HEK293 (cell line): Measurements from ENCODE around the gene MAPT.

ENCODE experiments used
- CTCF ChIA-PET: fragments of 350-600 bp; formaldehyde crosslinking; extraction: SDS; loops from one replicate; lab custom pipeline; 2021; ENCODE audit warnings: antibody characterized with exemption; lab: Yijun Ruan, JAX
- POLR2A ChIA-PET: fragments of 300-600 bp; formaldehyde crosslinking; extraction: SDS; loops from one replicate; lab custom pipeline; 2020; ENCODE audit warnings: antibody characterized with exemption, inconsistent platforms; lab: Yijun Ruan, JAX
- H3K27ac ChIP-seq: fragments of 200-500 bp; sonication (Bioruptor generic); 2 replicates; pipeline ENCODE4 v1.5.1; 2014; ENCODE audit warnings: low read depth, low read length, control low read depth, inconsistent platforms; ENCODE audit errors: extremely low read depth
- H3K36me3 ChIP-seq, 2 experiments: fragments of 200-500 bp in 1 of 2; sonication (Bioruptor generic) in 1 of 2; 1 replicate in 1 of 2; 2 replicates in 1 of 2; pipeline ENCODE4 v1.5.1; 2014 to 2017; ENCODE audit warnings: inconsistent platforms in 2 of 2, low read length in 2 of 2; ENCODE audit not compliant: control insufficient read depth in 2 of 2, insufficient read depth in 1 of 2
- H3K4me1 ChIP-seq: fragments of 200-500 bp; sonication (Bioruptor generic); 2 replicates; pipeline ENCODE4 v1.5.1; 2014; ENCODE audit warnings: mild to moderate bottlenecking, low read length, inconsistent platforms; ENCODE audit not compliant: control insufficient read depth, insufficient read depth
- H3K4me3 ChIP-seq: 2 replicates; pipeline ENCODE4 v1.5.1; 2011; ENCODE audit warnings: low read depth, mild to moderate bottlenecking, control low read depth, low read length, moderate library complexity
- H3K9me3 ChIP-seq: fragments of 200-500 bp; sonication (Bioruptor generic); 2 replicates; pipeline ENCODE4 v1.5.1; 2014; ENCODE audit warnings: low read depth, low read length, inconsistent platforms; ENCODE audit not compliant: control insufficient read depth, insufficient read depth
- IKZF3 ChIP-seq: fragments of 450-650 bp; IDR thresholded peaks from 2 replicates; pipeline ENCODE4 v1.5.0; 2018; ENCODE audit warnings: missing biosample characterization, mild to moderate bottlenecking, missing genetic modification characterization, moderate library complexity
- KLF17 ChIP-seq: fragments of 450-650 bp; formaldehyde crosslinking; IDR thresholded peaks from 2 replicates; pipeline ENCODE4 v1.5.1; 2016; ENCODE audit warnings: missing biosample characterization, missing genetic modification characterization
- MEIS1 ChIP-seq: sonication (generic); formaldehyde crosslinking; IDR thresholded peaks from 2 replicates; pipeline ENCODE4 v1.8.1; 2022; ENCODE audit warnings: missing genetic modification reagents, mild to moderate bottlenecking, borderline replicate concordance
- WT1 ChIP-seq: fragments of 450-650 bp; formaldehyde crosslinking; IDR thresholded peaks from 2 replicates; pipeline ENCODE4 v1.5.1; 2016; ENCODE audit warnings: missing biosample characterization, missing genetic modification characterization
- ZBTB10 ChIP-seq: fragments of 450-650 bp; formaldehyde crosslinking; IDR thresholded peaks from 2 replicates; pipeline ENCODE4 v1.5.1; 2016; ENCODE audit warnings: missing biosample characterization, missing genetic modification characterization
- ZBTB20 ChIP-seq: fragments of 450-650 bp; formaldehyde crosslinking; IDR thresholded peaks from 2 replicates; pipeline ENCODE4 v1.5.1; 2016; ENCODE audit warnings: missing biosample characterization, missing genetic modification characterization
- ZFHX2 ChIP-seq: fragments of 450-650 bp; formaldehyde crosslinking; conservative IDR thresholded peaks from 2 replicates; pipeline ENCODE4 v1.5.1; 2016; ENCODE audit warnings: missing biosample characterization, missing genetic modification characterization
- ZIC2 ChIP-seq: fragments of 450-650 bp; formaldehyde crosslinking; IDR thresholded peaks from 2 replicates; pipeline ENCODE4 v1.5.1; 2016; ENCODE audit warnings: missing biosample characterization, missing genetic modification characterization
- ZNF366 ChIP-seq: fragments of 450-650 bp; formaldehyde crosslinking; conservative IDR thresholded peaks from 2 replicates; pipeline ENCODE4 v1.5.1; 2016; ENCODE audit warnings: missing biosample characterization, missing genetic modification characterization
- ZNF391 ChIP-seq: fragments of 450-650 bp; formaldehyde crosslinking; IDR thresholded peaks from 2 replicates; pipeline ENCODE4 v1.5.1; 2016; ENCODE audit warnings: low read depth, missing biosample characterization, missing genetic modification characterization, borderline replicate concordance
- ZNF513 ChIP-seq: fragments of 450-650 bp; IDR thresholded peaks from 2 replicates; pipeline ENCODE4 v1.5.1; 2018; ENCODE audit warnings: missing biosample characterization, missing genetic modification characterization
- ZNF600 ChIP-seq: fragments of 450-650 bp; formaldehyde crosslinking; IDR thresholded peaks from 2 replicates; pipeline ENCODE4 v1.5.1; 2016; ENCODE audit warnings: missing biosample characterization, missing genetic modification characterization
- ZNF626 ChIP-seq: fragments of 450-650 bp; sonication (Bioruptor Pico); formaldehyde crosslinking; IDR thresholded peaks from 2 replicates; pipeline ENCODE4 v1.5.1; 2018; ENCODE audit warnings: missing biosample characterization, missing genetic modification characterization, inconsistent platforms
- ZNF664 ChIP-seq: fragments of 450-650 bp; formaldehyde crosslinking; IDR thresholded peaks from 2 replicates; pipeline ENCODE4 v1.5.1; 2016; ENCODE audit warnings: missing biosample characterization, missing genetic modification characterization
- ZNF677 ChIP-seq: fragments of 450-650 bp; IDR thresholded peaks from 2 replicates; pipeline ENCODE4 v1.5.0; 2018; ENCODE audit warnings: missing biosample characterization, mild to moderate bottlenecking, missing genetic modification characterization, moderate library complexity
- ZNF704 ChIP-seq: fragments of 450-650 bp; formaldehyde crosslinking; IDR thresholded peaks from 2 replicates; pipeline ENCODE4 v1.5.1; 2016; ENCODE audit warnings: missing biosample characterization, missing genetic modification characterization
- ZNF830 ChIP-seq: fragments of 450-650 bp; IDR thresholded peaks from 2 replicates; pipeline ENCODE4 v1.5.0; 2018; ENCODE audit warnings: missing biosample characterization, missing genetic modification characterization, low read depth, mild to moderate bottlenecking, moderate library complexity

MAPT gene

GRCh38 chr17:46038937-46039336 is 144.6 kb downstream of the MAPT start:
- no peaks in the 10 kb centered on the region for H3K9me3 ChIP-seq
- CTCF ChIA-PET, result interaction anchor here (0.6 to 1.1 kb wide), 2 partner anchors 33 to 172 kb away, joined by 3 to 5 read pairs; no protein-coding TSS in a partner anchor
- POLR2A ChIA-PET, result interaction anchor here (0.5 kb wide), 1 partner anchor 37 kb away, joined by 3 read pairs; no protein-coding TSS in a partner anchor

GRCh38 chr17:46039592-46040186 is 145.3 kb downstream of the MAPT start:
- peaks cover 68 to 93% of the 10 kb centered on the region in 2 experiments for H3K36me3 ChIP-seq
- POLR2A ChIA-PET, result interaction anchor here (0.5 kb wide), 1 partner anchor 38 kb away, joined by 3 read pairs; no protein-coding TSS in a partner anchor

More at GRCh38 chr17:46038937-46039336, 144.6 kb downstream of the MAPT start:
- Histone ChIP-seq H3K27ac (no peak overlapping the region), H3K4me3 (no peak overlapping the region), H3K36me3 (peaks cover 74 to 97% of the 10 kb centered on the region in 2 experiments), H3K4me1 (no peaks in the 10 kb centered on the region)
- no peak for TF ChIP-seq ZNF677 (tag by site-specific recombination)
- TF ChIP-seq IKZF3 (tag by site-specific recombination), result no peak
- no peak for TF ChIP-seq ZNF664
- TF ChIP-seq KLF17, result no peak
- TF ChIP-seq ZBTB10 (tag by site-specific recombination), result no peak
- no peak for TF ChIP-seq MEIS1 (CRISPR knock-in tag)
- TF ChIP-seq ZBTB20 (tag by site-specific recombination), result no peak
- no peak for TF ChIP-seq ZNF391
- no peak for TF ChIP-seq ZNF366
- no peak for TF ChIP-seq ZNF626 (tag by site-specific recombination)
- TF ChIP-seq ZNF830 (tag by site-specific recombination), result no peak
- TF ChIP-seq ZFHX2, result no peak
- no peak for TF ChIP-seq WT1 (tag by site-specific recombination)
- TF ChIP-seq ZNF513 (tag by site-specific recombination), result no peak
- no peak for TF ChIP-seq ZNF704 (tag by site-specific recombination)

More at GRCh38 chr17:46039592-46040186, 145.3 kb downstream of the MAPT start:
- Histone ChIP-seq H3K9me3 (no peaks in the 10 kb centered on the region), H3K4me3 (no peak overlapping the region), H3K4me1 (peaks cover 2% of the 10 kb centered on the region; the same call in 1 of the 2 replicates), H3K27ac (no peak overlapping the region)
- TF ChIP-seq ZIC2 (no peak), ZNF600 (tag by site-specific recombination) (peak; percentile 69)
- CTCF ChIA-PET, result interaction anchor here (0.6 to 1.1 kb wide), 5 partner anchors 12 to 171 kb away, joined by 3 to 5 read pairs (median 3); partner anchors contain the start of gene KANSL1
